ENCODE data around the gene GP1BA. TPM values are rescaled to one million over a fixed set of nuclear protein-coding genes. Genes with fewer than 3 reads are reported as not detected.

GP1BA gene
- total RNA-seq, 4 donors from 2014 or later = not detected

DNA sequence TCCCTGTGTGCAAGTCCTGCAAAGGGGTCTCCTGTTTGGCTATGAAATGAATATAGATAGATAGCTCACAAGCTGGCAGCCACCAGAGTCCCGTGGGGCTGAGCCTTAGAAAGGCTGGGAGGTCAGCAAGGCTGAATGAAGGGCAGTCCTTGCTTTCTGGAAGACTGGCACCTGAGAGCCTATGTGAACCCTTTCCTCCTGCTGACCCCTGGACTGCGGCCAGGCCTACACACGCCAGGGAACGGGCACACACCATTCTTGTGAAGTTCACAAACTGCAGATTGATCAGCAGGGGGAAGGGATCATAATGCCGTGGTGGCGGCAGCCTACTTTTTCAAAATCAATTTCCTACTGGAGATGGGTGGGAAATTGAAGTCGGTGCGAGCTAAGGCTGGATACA is 33.7 kb upstream of the GP1BA start:
- DNase-seq = no peak
- no peak for TF ChIP-seq POLR2A (IDR thresholded peaks at IDR 0.05)
- TF ChIP-seq CTCF (IDR thresholded peaks at IDR 0.05) = no peak
- Histone ChIP-seq H3K4me1 (no peaks in the 10 kb centered on the region), H3K27ac (no peak overlapping the region), H3K4me3 (no peak overlapping the region), H3K9me3 (no peaks in the 10 kb centered on the region), H3K36me3 (no peaks in the 10 kb centered on the region), H3K27me3 (peaks cover 0 to 4% of the 10 kb centered on the region in 2 donors)
- intact Hi-C loops (cut with DNase I; ENCODE audit: low total_unique reads) = loop anchor here (5.0 kb wide), 1 partner anchor 111 kb away; the partner anchor contains the start of genes GLTPD2 and VMO1

DNA sequence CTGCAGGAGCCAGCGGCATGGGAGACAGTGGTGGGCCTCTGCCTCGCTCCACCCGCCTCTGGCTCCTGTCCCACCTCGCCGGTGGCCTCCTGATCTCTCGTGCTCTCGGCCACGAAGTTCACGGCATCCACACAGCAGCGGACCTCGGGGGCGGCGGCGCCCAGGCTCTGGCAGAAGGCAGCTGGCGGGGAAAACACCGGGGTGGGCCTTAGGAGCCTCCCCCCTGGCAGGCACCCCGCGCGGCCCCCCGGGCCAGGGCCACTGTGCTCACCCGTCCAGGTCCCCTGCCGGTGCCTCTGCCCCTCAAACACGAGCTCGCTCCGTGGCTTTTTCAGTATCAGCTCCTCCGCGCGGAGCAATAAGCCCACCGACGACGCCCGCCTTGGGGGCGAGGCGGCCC is 33.1 kb upstream of the GP1BA start:
- Histone ChIP-seq H3K4me3 (peak overlapping the region; percentile 16 to 41), H3K27ac (peak overlapping the region; percentile 20 to 49), H3K9me3 (no peaks in the 10 kb centered on the region), H3K4me1 (no peaks in the 10 kb centered on the region), H3K27me3 (peaks cover 0 to 4% of the 10 kb centered on the region in 2 donors), H3K36me3 (no peaks in the 10 kb centered on the region)
- TF ChIP-seq CTCF (IDR thresholded peaks at IDR 0.05) = no peak
- intact Hi-C loops (cut with DNase I; ENCODE audit: low total_unique reads) = loop anchor here (5.0 kb wide), 1 partner anchor 112 kb away; the partner anchor contains the start of genes GLTPD2 and VMO1
- no peak for DNase-seq

DNA sequence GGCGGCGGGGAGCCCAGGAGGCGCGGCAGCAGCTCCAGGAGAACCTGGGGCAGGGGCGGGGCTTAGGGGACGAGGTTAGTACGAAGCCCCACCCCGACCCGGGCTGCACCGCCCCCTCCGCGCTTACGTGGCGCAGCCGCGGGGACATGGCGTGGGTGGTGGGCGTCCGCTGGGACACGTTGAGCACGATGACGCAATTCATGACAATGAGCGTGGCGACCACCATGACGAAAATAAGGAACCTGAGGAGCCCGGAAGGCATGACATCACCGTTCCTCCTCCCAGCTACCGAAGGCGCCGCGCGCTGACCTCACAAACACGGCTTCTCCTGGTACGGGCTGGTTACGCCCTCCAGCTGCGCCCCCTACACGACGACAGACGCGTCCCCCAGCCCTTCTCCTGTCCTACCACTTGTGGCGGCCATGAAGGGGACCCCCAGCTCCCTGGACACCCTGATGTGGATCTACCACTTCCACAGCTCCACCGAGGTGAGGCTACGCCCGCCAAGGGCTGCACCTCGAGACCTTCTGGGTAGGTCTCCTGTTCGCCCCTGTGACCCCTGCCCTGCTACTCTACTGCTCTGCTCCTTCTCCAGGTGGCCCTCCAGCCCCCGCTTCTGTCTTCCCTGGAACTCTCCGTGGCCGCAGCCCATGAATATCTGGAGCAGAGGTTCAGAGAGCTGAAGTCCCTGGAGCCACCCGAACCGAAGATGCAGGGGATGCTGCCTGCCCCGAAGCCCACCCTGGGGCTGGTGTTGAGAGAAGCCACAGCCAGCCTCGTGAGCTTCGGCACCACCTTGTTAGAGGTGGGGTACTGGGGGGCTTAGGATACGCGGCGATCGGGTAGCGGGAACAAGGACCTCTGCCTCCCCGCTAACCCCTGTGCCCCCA is 32.5 kb upstream of the GP1BA start, which contains the start of gene C17orf107:
TSS of gene C17orf107 (plus strand) at position 196 of the 890 bp plus-strand sequence. CDS start at position 423, 227 bp downstream.
- Histone ChIP-seq H3K9me3 (no peaks in the 10 kb centered on the region), H3K4me3 (peak within 1 kb of the TSS; percentile 16 to 41), H3K27me3 (peaks cover 0 to 4% of the 10 kb centered on the region in 2 donors), H3K36me3 (no peaks in the 10 kb centered on the region), H3K4me1 (no peaks in the 10 kb centered on the region), H3K27ac (peak within 1 kb of the TSS; percentile 32 to 49)
- intact Hi-C loops (cut with DNase I; ENCODE audit: low total_unique reads) = loop anchor here (5.0 kb wide), 1 partner anchor 112 kb away; the partner anchor contains the start of genes GLTPD2 and VMO1
- TF ChIP-seq CTCF (IDR thresholded peaks at IDR 0.05) (no peak), POLR2A (IDR thresholded peaks at IDR 0.05) (peak in 1 of 2 donors; percentile 34)
- DNase-seq = peak; percentile 79 to 82

GRCh38 chr17:4900231-4901107 is 31.6 kb upstream of the GP1BA start:
- intact Hi-C loops (cut with DNase I; ENCODE audit: low total_unique reads) = no loop called here
- TF ChIP-seq CTCF (IDR thresholded peaks at IDR 0.05) (no peak), POLR2A (IDR thresholded peaks at IDR 0.05) (no peak)
- H3K27ac ChIP-seq = peak overlapping the region; percentile 32 to 49
- DNase-seq = no peak
- H3K4me3 ChIP-seq = peak overlapping the region in 1 of 2 donors; percentile 41
- H3K4me1 ChIP-seq = no peaks in the 10 kb centered on the region
- no peaks in the 10 kb centered on the region for H3K36me3 ChIP-seq
- H3K27me3 ChIP-seq = peaks cover 0 to 4% of the 10 kb centered on the region in 2 donors
- no peaks in the 10 kb centered on the region for H3K9me3 ChIP-seq
